ENCODE data around the gene RNF152. TPM values are rescaled to one million over a fixed set of nuclear protein-coding genes. Genes with fewer than 3 reads are reported as not detected.

RNF152 gene
- total RNA-seq, 2 donors from 2014 or later: 90.8 to 119 TPM

GRCh38 chr18:61808286-61808685, 84.5 kb downstream of the RNF152 start:
- Histone ChIP-seq H3K36me3 (ENCODE audit: control insufficient read depth, insufficient read depth, low read length) (peaks cover 39% of the 10 kb centered on the region), H3K9me3 (ENCODE audit: control insufficient read depth, low read length) (no peaks in the 10 kb centered on the region), H3K4me3 (ENCODE audit: low read length) (no peak overlapping the region), H3K9ac (ENCODE audit: extremely low read depth, low read length, poor library complexity, severe bottlenecking) (no peak overlapping the region), H3K27me3 (ENCODE audit: control insufficient read depth, insufficient read depth, low read length, poor library complexity, severe bottlenecking) (no peaks in the 10 kb centered on the region), H3K4me1 (ENCODE audit: control insufficient read depth, insufficient read depth, low read length) (peaks cover 8% of the 10 kb centered on the region), H3K27ac (ENCODE audit: low read depth, low read length) (no peak overlapping the region)
- no peak for DNase-seq
- no peaks in the 10 kb centered on the region for H3K9me3 Mint-ChIP-seq
- 93% methylated on average over 3 of the region's 3 CpGs; no CpG with 5 or more reads in 1 of the 2 experiments for WGBS, 2 experiments (ENCODE audit: insufficient coverage in 1 of 2, insufficient read length in 1 of 2)
- peaks cover 26% of the 10 kb centered on the region for H3K36me3 Mint-ChIP-seq (ENCODE audit: low read depth)
- TF ChIP-seq CTCF (conservative IDR thresholded peaks at IDR 0.05): no peak
- H3K27me3 Mint-ChIP-seq (ENCODE audit: insufficient read depth): no peaks in the 10 kb centered on the region
- H3K4me1 Mint-ChIP-seq: peaks cover 34% of the 10 kb centered on the region
- no peak overlapping the region for H3K4me3 Mint-ChIP-seq
- no peak overlapping the region for H3K27ac Mint-ChIP-seq

- Histone ChIP-seq H3K27ac (ENCODE audit: low read depth, low read length) (no peak overlapping the region), H3K4me3 (ENCODE audit: low read length) (no peak overlapping the region), H3K36me3 (ENCODE audit: control insufficient read depth, insufficient read depth, low read length) (peaks cover 2% of the 10 kb centered on the region), H3K4me1 (ENCODE audit: control insufficient read depth, insufficient read depth, low read length) (peaks cover 8% of the 10 kb centered on the region), H3K9ac (ENCODE audit: extremely low read depth, low read length, poor library complexity, severe bottlenecking) (no peak overlapping the region), H3K27me3 (ENCODE audit: control insufficient read depth, insufficient read depth, low read length, poor library complexity, severe bottlenecking) (no peaks in the 10 kb centered on the region), H3K9me3 (ENCODE audit: control insufficient read depth, low read length) (no peaks in the 10 kb centered on the region)
- Mint-ChIP-seq H3K27me3 (ENCODE audit: insufficient read depth) (no peaks in the 10 kb centered on the region), H3K4me3 (no peak overlapping the region), H3K36me3 (ENCODE audit: low read depth) (peaks cover 1% of the 10 kb centered on the region), H3K9me3 (no peaks in the 10 kb centered on the region), H3K27ac (peak overlapping the region; percentile 70), H3K4me1 (peaks cover 47% of the 10 kb centered on the region)
- DNase-seq: no peak
- 14 to 68% methylated on average over 1 to 2 of the region's 2 CpGs for WGBS, 2 experiments (ENCODE audit: insufficient coverage in 1 of 2, insufficient read length in 1 of 2)
- no peak for TF ChIP-seq CTCF (conservative IDR thresholded peaks at IDR 0.05)
These were observed 89.4 kb downstream of the RNF152 start for GRCh38 chr18:61803393-61803792.

GRCh38 chr18:61797696-61798590, 94.9 kb downstream of the RNF152 start:
- H3K9me3 Mint-ChIP-seq: no peaks in the 10 kb centered on the region

More at GRCh38 chr18:61797696-61798590, 94.9 kb downstream of the RNF152 start:
- no peaks in the 10 kb centered on the region for H3K36me3 ChIP-seq (ENCODE audit: control insufficient read depth, insufficient read depth, low read length)
- no peak overlapping the region for H3K4me3 ChIP-seq (ENCODE audit: low read length)
- no peaks in the 10 kb centered on the region for H3K9me3 ChIP-seq (ENCODE audit: control insufficient read depth, low read length)
- Mint-ChIP-seq H3K27ac (no peak overlapping the region), H3K27me3 (ENCODE audit: insufficient read depth) (no peaks in the 10 kb centered on the region), H3K36me3 (ENCODE audit: low read depth) (no peaks in the 10 kb centered on the region), H3K4me1 (peaks cover 31% of the 10 kb centered on the region), H3K4me3 (no peak overlapping the region)
- no peak overlapping the region for H3K9ac ChIP-seq (ENCODE audit: extremely low read depth, low read length, poor library complexity, severe bottlenecking)
- H3K27ac ChIP-seq (ENCODE audit: low read depth, low read length): no peak overlapping the region
- H3K4me1 ChIP-seq (ENCODE audit: control insufficient read depth, insufficient read depth, low read length): peaks cover 6% of the 10 kb centered on the region
- 92 to 97% methylated on average over 6 of the region's 6 CpGs for WGBS, 2 experiments (ENCODE audit: insufficient coverage in 1 of 2, insufficient read length in 1 of 2)
- no peak for DNase-seq
- TF ChIP-seq CTCF (conservative IDR thresholded peaks at IDR 0.05): no peak
- H3K27me3 ChIP-seq (ENCODE audit: control insufficient read depth, insufficient read depth, low read length, poor library complexity, severe bottlenecking): no peaks in the 10 kb centered on the region
